H9 (cell line): Measurements from ENCODE around the gene CELF4. TPM values are rescaled to one million over a fixed set of nuclear protein-coding genes. Genes with fewer than 3 reads are reported as not detected.

Source experiments
- DNase-seq: peaks from one replicate; pipeline ENCODE4 v3.0.0-alpha.2; 2017
- H2AFZ ChIP-seq: one replicate; pipeline ENCODE4 v1.6.1; 2013; ENCODE audit warnings: mild to moderate bottlenecking, low read length, control low read depth, moderate library complexity
- H2AK5ac ChIP-seq: 2 replicates; pipeline ENCODE4 v1.6.1; 2013; ENCODE audit warnings: low read length, control low read depth, mixed read lengths; ENCODE audit not compliant: insufficient read length
- H2BK120ac ChIP-seq: one replicate; pipeline ENCODE4 v1.6.1; 2013; ENCODE audit warnings: low read depth, mild to moderate bottlenecking, low read length, control low read depth, inconsistent platforms; ENCODE audit not compliant: poor library complexity, severe bottlenecking
- H2BK12ac ChIP-seq: 2 replicates; pipeline ENCODE4 v1.6.1; 2013; ENCODE audit warnings: low read length, control low read depth, mixed read lengths, low read depth; ENCODE audit not compliant: insufficient read length
- H2BK15ac ChIP-seq: 2 replicates; pipeline ENCODE4 v1.6.1; 2013; ENCODE audit warnings: low read depth, low read length, control low read depth
- H2BK20ac ChIP-seq: one replicate; pipeline ENCODE4 v1.6.1; 2013; ENCODE audit warnings: low read depth, mild to moderate bottlenecking, low read length, control low read depth, inconsistent platforms; ENCODE audit not compliant: poor library complexity, severe bottlenecking
- H2BK5ac ChIP-seq: 2 replicates; pipeline ENCODE4 v1.6.1; 2013; ENCODE audit warnings: low read length, control low read depth, mixed read lengths; ENCODE audit not compliant: insufficient read length
- H3K14ac ChIP-seq: 2 replicates; pipeline ENCODE4 v1.6.1; 2013; ENCODE audit warnings: low read length, control low read depth; ENCODE audit not compliant: insufficient read depth
- H3K18ac ChIP-seq: 2 replicates; pipeline ENCODE4 v1.6.1; 2013; ENCODE audit warnings: low read depth, mild to moderate bottlenecking, mixed read lengths, low read length, control low read depth; ENCODE audit not compliant: insufficient read length
- H3K23ac ChIP-seq: 2 replicates; pipeline ENCODE4 v1.6.1; 2013; ENCODE audit warnings: low read length, control low read depth, mixed read lengths, low read depth; ENCODE audit not compliant: insufficient read length
- H3K23me2 ChIP-seq: 2 replicates; pipeline ENCODE4 v1.6.1; 2013; ENCODE audit warnings: low read depth, mild to moderate bottlenecking, mixed read lengths, low read length, control low read depth; ENCODE audit not compliant: insufficient read length, poor library complexity, severe bottlenecking
- H3K27ac ChIP-seq: 2 replicates; pipeline ENCODE4 v1.5.1; 2013; ENCODE audit warnings: low read length, control low read depth, mixed read lengths, low read depth; ENCODE audit not compliant: insufficient read length
- H3K27me3 ChIP-seq: 2 replicates; pipeline ENCODE4 v1.6.1; 2013; ENCODE audit warnings: low read length, control low read depth, inconsistent platforms; ENCODE audit not compliant: insufficient read depth
- H3K4ac ChIP-seq: 2 replicates; pipeline ENCODE4 v1.6.1; 2013; ENCODE audit warnings: low read depth, mild to moderate bottlenecking, control low read depth, inconsistent platforms, low read length, moderate library complexity
- H3K4me1 ChIP-seq: 2 replicates; pipeline ENCODE4 v1.6.1; 2013; ENCODE audit warnings: low read length, control low read depth, inconsistent platforms; ENCODE audit not compliant: insufficient read depth
- H3K4me2 ChIP-seq: 2 replicates; pipeline ENCODE4 v1.6.1; 2013; ENCODE audit warnings: low read length, control low read depth, mixed read lengths; ENCODE audit not compliant: insufficient read length, insufficient read depth
- H3K56ac ChIP-seq: 2 replicates; pipeline ENCODE4 v1.6.1; 2013; ENCODE audit warnings: low read depth, mild to moderate bottlenecking, mixed read lengths, low read length, control low read depth; ENCODE audit not compliant: insufficient read length
- H3K79me1 ChIP-seq: 2 replicates; pipeline ENCODE4 v1.6.1; 2013; ENCODE audit warnings: low read depth, mild to moderate bottlenecking, moderate library complexity, low read length, control low read depth, inconsistent platforms; ENCODE audit not compliant: insufficient read depth, poor library complexity, severe bottlenecking
- H3K79me2 ChIP-seq: 2 replicates; pipeline ENCODE4 v1.6.1; 2013; ENCODE audit warnings: low read length, control low read depth, inconsistent platforms; ENCODE audit not compliant: insufficient read depth
- H3K9ac ChIP-seq: 2 replicates; pipeline ENCODE4 v1.6.1; 2013; ENCODE audit warnings: low read length, control low read depth, mixed read lengths; ENCODE audit not compliant: insufficient read length; ENCODE audit errors: extremely low read depth
- H3K9me3 ChIP-seq: one replicate; pipeline ENCODE4 v1.6.1; 2013; ENCODE audit warnings: low read depth, low read length, inconsistent platforms; ENCODE audit not compliant: control insufficient read depth
- H3T11ph ChIP-seq: one replicate; pipeline ENCODE4 v1.6.1; 2013; ENCODE audit warnings: mild to moderate bottlenecking, low read length, control low read depth, inconsistent platforms
- H4K20me1 ChIP-seq: one replicate; pipeline ENCODE4 v1.6.1; 2013; ENCODE audit not compliant: control insufficient read depth, insufficient read length, insufficient read depth
- H4K5ac ChIP-seq: 2 replicates; pipeline ENCODE4 v1.6.1; 2013; ENCODE audit warnings: low read depth, mild to moderate bottlenecking, mixed read lengths, low read length, control low read depth; ENCODE audit not compliant: insufficient read length
- H4K8ac ChIP-seq: replicated peaks from 2 replicates; pipeline ENCODE4 v1.6.1; 2013; ENCODE audit warnings: low read length, control low read depth, mixed read lengths, low read depth; ENCODE audit not compliant: insufficient read length
- H4K91ac ChIP-seq: 2 replicates; pipeline ENCODE4 v1.6.1; 2013; ENCODE audit warnings: low read depth, mild to moderate bottlenecking, moderate library complexity, mixed read lengths, low read length, control low read depth; ENCODE audit not compliant: insufficient read length
- H3K27ac Mint-ChIP-seq, 3 experiments: 2 replicates in 2 of 3; 3 replicates in 1 of 3; pipeline ENCODE4 v1.8.0; 2020 to 2021; ENCODE audit warnings: mixed read lengths in 3 of 3, mild to moderate bottlenecking in 1 of 3, moderate library complexity in 1 of 3
- H3K27me3 Mint-ChIP-seq: 2 replicates; pipeline ENCODE4 v1.8.0; 2021; ENCODE audit warnings: low read depth, mild to moderate bottlenecking, moderate library complexity, mixed read lengths
- H3K36me3 Mint-ChIP-seq, 3 experiments: 2 replicates in 2 of 3; 3 replicates in 1 of 3; pipeline ENCODE4 v1.8.0; 2020 to 2021; ENCODE audit warnings: low read depth in 3 of 3, mixed read lengths in 3 of 3; ENCODE audit not compliant: insufficient read depth in 1 of 3
- H3K4me1 Mint-ChIP-seq, 2 experiments: 2 replicates each; pipeline ENCODE4 v1.8.0; 2020; ENCODE audit warnings: mixed read lengths in 2 of 2
- H3K4me3 Mint-ChIP-seq, 2 experiments: 2 replicates in 1 of 2; 3 replicates in 1 of 2; pipeline ENCODE4 v1.8.0; 2020 to 2021; ENCODE audit warnings: mild to moderate bottlenecking in 2 of 2, mixed read lengths in 2 of 2, moderate library complexity in 1 of 2
- H3K9me3 Mint-ChIP-seq, 2 experiments: 2 replicates in 1 of 2; 3 replicates in 1 of 2; pipeline ENCODE4 v1.8.0; 2020; ENCODE audit warnings: mild to moderate bottlenecking in 2 of 2, mixed read lengths in 2 of 2, moderate library complexity in 1 of 2
- WGBS: extraction: QIAGEN DNeasy Blood & Tissue Kit; methylation state at CpG from one replicate; pipeline ENCODE4 v1.1.7; 2013; ENCODE audit warnings: missing lambda C conversion rate, low lambda C conversion rate, mixed read lengths; ENCODE audit not compliant: insufficient read length; ENCODE audit errors: extremely low coverage; 5-methylcytosine and 5-hydroxymethylcytosine counted together
- total RNA-seq: library from RNA; stranded (reverse); gene quantifications from 2 replicates; pipeline ENCODE4 v1.2.1, GENCODE V29; 2021
- TF ChIP-seq, protein P1 (sequence below): fragments of 200-600 bp; sonication (generic); conservative IDR thresholded peaks from 3 replicates; pipeline ENCODE4 v1.8.0; 2021; ENCODE audit warnings: antibody characterized with exemption, mild to moderate bottlenecking

CELF4 gene
- total RNA-seq, 1 experiment from 2014 or later = 1.1 TPM

DNA sequence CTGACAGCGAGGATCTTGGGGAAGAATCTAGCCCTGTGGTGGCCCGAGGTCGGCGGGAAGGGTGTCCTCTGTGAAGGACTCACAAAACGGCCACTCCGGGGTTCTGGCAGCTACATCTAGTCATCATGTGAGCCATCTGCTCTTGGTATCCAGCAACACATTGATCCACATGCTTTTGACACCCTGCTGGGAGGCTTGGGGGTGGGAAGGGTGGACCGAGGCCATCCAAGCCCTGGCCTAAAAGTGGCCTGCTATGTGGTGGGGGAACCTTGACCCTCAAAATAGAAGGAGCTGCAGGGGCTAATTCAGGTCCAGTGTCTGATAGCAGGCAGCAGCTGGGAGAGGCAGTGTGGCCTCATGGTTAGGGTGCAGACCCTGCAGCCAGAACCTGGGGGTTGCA, 145.7 kb downstream of the CELF4 start:
- no peak overlapping the region for H3K27ac Mint-ChIP-seq
- H2AFZ ChIP-seq = no peak overlapping the region
- no peaks in the 10 kb centered on the region for H3K9me3 Mint-ChIP-seq

More for the DNA sequence above, 145.7 kb downstream of the CELF4 start:
- Histone ChIP-seq H2AK5ac (no peak overlapping the region), H3K9ac (no peak overlapping the region), H2BK20ac (no peak overlapping the region), H3K79me1 (no peaks in the 10 kb centered on the region), H3K4me2 (no peak overlapping the region), H4K91ac (no peak overlapping the region), H3K14ac (no peak overlapping the region; the same call in 1 of the 2 replicates), H3K79me2 (no peaks in the 10 kb centered on the region), H3T11ph (no peak overlapping the region), H4K8ac (no peak overlapping the region), H3K27me3 (no peaks in the 10 kb centered on the region), H3K23me2 (no peaks in the 10 kb centered on the region), H3K4me1 (peaks cover 2% of the 10 kb centered on the region; the same call in 1 of the 2 replicates), H3K4ac (no peak overlapping the region), H2BK5ac (no peak overlapping the region), H3K18ac (no peak overlapping the region), H4K20me1 (no peaks in the 10 kb centered on the region), H3K27ac (no peak overlapping the region), H3K9me3 (no peaks in the 10 kb centered on the region), H3K56ac (no peak overlapping the region), H2BK12ac (no peak overlapping the region), H3K23ac (no peak overlapping the region), H2BK120ac (no peak overlapping the region), H2BK15ac (no peak overlapping the region), H4K5ac (no peak overlapping the region)
- WGBS = no CpG with 5 or more reads among the region's 7 CpGs
- H3K4me1 Mint-ChIP-seq = peaks cover 32 to 36% of the 10 kb centered on the region in 2 experiments
- peaks cover 30% of the 10 kb centered on the region for H3K27me3 Mint-ChIP-seq
- no peak for DNase-seq
- TF ChIP-seq, protein P1, sequence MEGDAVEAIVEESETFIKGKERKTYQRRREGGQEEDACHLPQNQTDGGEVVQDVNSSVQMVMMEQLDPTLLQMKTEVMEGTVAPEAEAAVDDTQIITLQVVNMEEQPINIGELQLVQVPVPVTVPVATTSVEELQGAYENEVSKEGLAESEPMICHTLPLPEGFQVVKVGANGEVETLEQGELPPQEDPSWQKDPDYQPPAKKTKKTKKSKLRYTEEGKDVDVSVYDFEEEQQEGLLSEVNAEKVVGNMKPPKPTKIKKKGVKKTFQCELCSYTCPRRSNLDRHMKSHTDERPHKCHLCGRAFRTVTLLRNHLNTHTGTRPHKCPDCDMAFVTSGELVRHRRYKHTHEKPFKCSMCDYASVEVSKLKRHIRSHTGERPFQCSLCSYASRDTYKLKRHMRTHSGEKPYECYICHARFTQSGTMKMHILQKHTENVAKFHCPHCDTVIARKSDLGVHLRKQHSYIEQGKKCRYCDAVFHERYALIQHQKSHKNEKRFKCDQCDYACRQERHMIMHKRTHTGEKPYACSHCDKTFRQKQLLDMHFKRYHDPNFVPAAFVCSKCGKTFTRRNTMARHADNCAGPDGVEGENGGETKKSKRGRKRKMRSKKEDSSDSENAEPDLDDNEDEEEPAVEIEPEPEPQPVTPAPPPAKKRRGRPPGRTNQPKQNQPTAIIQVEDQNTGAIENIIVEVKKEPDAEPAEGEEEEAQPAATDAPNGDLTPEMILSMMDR = no peak
- no peaks in the 10 kb centered on the region; a peak in 2 of 7 replicates for H3K36me3 Mint-ChIP-seq
- H3K4me3 Mint-ChIP-seq = no peak overlapping the region
